HEK293 (cell line): ENCODE measurements around the gene IL11.

Experiments used
- BCL11A ChIP-seq: fragments of 450-650 bp; formaldehyde crosslinking; IDR thresholded peaks from 2 replicates; pipeline ENCODE4 v1.5.1; 2016; ENCODE audit warnings: low read depth, missing biosample characterization, missing genetic modification characterization
- BCL11B ChIP-seq: fragments of 450-650 bp; formaldehyde crosslinking; IDR thresholded peaks from 2 replicates; pipeline ENCODE4 v1.5.1; 2016; ENCODE audit warnings: low read depth, missing biosample characterization, missing genetic modification characterization
- EGR2 ChIP-seq: fragments of 450-650 bp; formaldehyde crosslinking; IDR thresholded peaks from 2 replicates; pipeline ENCODE4 v1.5.1; 2016; ENCODE audit warnings: low read depth, missing biosample characterization, missing genetic modification characterization
- KLF1 ChIP-seq: fragments of 450-650 bp; formaldehyde crosslinking; IDR thresholded peaks from 2 replicates; pipeline ENCODE4 v1.5.1; 2016; ENCODE audit warnings: missing biosample characterization, missing genetic modification characterization
- KLF8 ChIP-seq: fragments of 450-650 bp; formaldehyde crosslinking; IDR thresholded peaks from 2 replicates; pipeline ENCODE4 v1.5.1; 2016; ENCODE audit warnings: missing biosample characterization, missing genetic modification characterization
- OVOL3 ChIP-seq: fragments of 450-650 bp; formaldehyde crosslinking; IDR thresholded peaks from 2 replicates; pipeline ENCODE4 v1.5.1; 2016; ENCODE audit warnings: missing biosample characterization, missing genetic modification characterization
- REPIN1 ChIP-seq: fragments of 450-650 bp; formaldehyde crosslinking; IDR thresholded peaks from 2 replicates; pipeline ENCODE4 v1.5.1; 2017; ENCODE audit warnings: missing biosample characterization, missing genetic modification characterization, low read depth
- SP3 ChIP-seq: fragments of 450-650 bp; formaldehyde crosslinking; IDR thresholded peaks from 2 replicates; pipeline ENCODE4 v1.5.1; 2016; ENCODE audit warnings: missing biosample characterization, missing genetic modification characterization
- TCF7L2 ChIP-seq: IDR thresholded peaks from 2 replicates; pipeline ENCODE4 v1.6.1; 2011; ENCODE audit warnings: low read depth, mild to moderate bottlenecking, inconsistent platforms, low read length, moderate library complexity, borderline replicate concordance
- ZFP37 ChIP-seq: fragments of 450-650 bp; formaldehyde crosslinking; IDR thresholded peaks from 2 replicates; pipeline ENCODE4 v1.5.1; 2016; ENCODE audit warnings: missing biosample characterization, missing genetic modification characterization
- ZFP69B ChIP-seq: fragments of 450-650 bp; formaldehyde crosslinking; IDR thresholded peaks from 2 replicates; pipeline ENCODE4 v1.5.1; 2016; ENCODE audit warnings: missing biosample characterization, missing genetic modification characterization
- ZNF138 ChIP-seq: fragments of 450-650 bp; formaldehyde crosslinking; IDR thresholded peaks from 2 replicates; pipeline ENCODE4 v1.5.1; 2016; ENCODE audit warnings: missing biosample characterization, missing genetic modification characterization, borderline replicate concordance
- ZNF140 ChIP-seq: fragments of 450-650 bp; formaldehyde crosslinking; IDR thresholded peaks from 2 replicates; pipeline ENCODE4 v1.5.1; 2016; ENCODE audit warnings: missing biosample characterization, missing genetic modification characterization
- ZNF174 ChIP-seq: fragments of 450-650 bp; formaldehyde crosslinking; IDR thresholded peaks from 2 replicates; pipeline ENCODE4 v1.5.0; 2017; ENCODE audit warnings: missing biosample characterization, mild to moderate bottlenecking, missing genetic modification characterization
- ZNF274 ChIP-seq, 2 experiments: fragments of 200-500 bp in 1 of 2; fragments of 450-650 bp in 1 of 2; sonication (Bioruptor generic) in 1 of 2; formaldehyde crosslinking in 1 of 2; IDR thresholded peaks; 2 replicates each; pipeline versions ENCODE4 v1.5.1 to v1.6.1; 2014 to 2016; ENCODE audit warnings: borderline replicate concordance in 1 of 2, inconsistent platforms in 1 of 2, low read length in 1 of 2, missing biosample characterization in 1 of 2, missing genetic modification characterization in 1 of 2
- ZNF366 ChIP-seq: fragments of 450-650 bp; formaldehyde crosslinking; conservative IDR thresholded peaks from 2 replicates; pipeline ENCODE4 v1.5.1; 2016; ENCODE audit warnings: missing biosample characterization, missing genetic modification characterization
- ZNF423 ChIP-seq: fragments of 450-650 bp; formaldehyde crosslinking; IDR thresholded peaks from 2 replicates; pipeline ENCODE4 v1.5.1; 2016; ENCODE audit warnings: missing biosample characterization, missing genetic modification characterization
- ZNF473 ChIP-seq: fragments of 450-650 bp; formaldehyde crosslinking; IDR thresholded peaks from 2 replicates; pipeline ENCODE4 v1.5.1; 2017; ENCODE audit warnings: missing biosample characterization, missing genetic modification characterization
- ZNF529 ChIP-seq: fragments of 450-650 bp; formaldehyde crosslinking; IDR thresholded peaks from 2 replicates; pipeline ENCODE4 v1.5.1; 2017; ENCODE audit warnings: missing genetic modification characterization, missing biosample characterization; ENCODE audit not compliant: insufficient replicate concordance
- ZNF555 ChIP-seq: fragments of 450-650 bp; formaldehyde crosslinking; conservative IDR thresholded peaks from 2 replicates; pipeline ENCODE4 v1.5.1; 2017; ENCODE audit warnings: missing biosample characterization, mild to moderate bottlenecking, missing genetic modification characterization, inconsistent platforms
- ZNF596 ChIP-seq: fragments of 450-650 bp; IDR thresholded peaks from 2 replicates; pipeline ENCODE4 v1.5.0; 2018; ENCODE audit warnings: missing biosample characterization, mild to moderate bottlenecking, missing genetic modification characterization, moderate library complexity
- ZNF623 ChIP-seq: fragments of 450-650 bp; formaldehyde crosslinking; IDR thresholded peaks from 2 replicates; pipeline ENCODE4 v1.5.1; 2016; ENCODE audit warnings: missing biosample characterization, missing genetic modification characterization
- ZNF658 ChIP-seq: fragments of 450-650 bp; formaldehyde crosslinking; IDR thresholded peaks from 2 replicates; pipeline ENCODE4; 2016; ENCODE audit warnings: missing biosample characterization, missing genetic modification characterization
- ZNF660 ChIP-seq: fragments of 450-650 bp; IDR thresholded peaks from 2 replicates; pipeline ENCODE4 v1.5.1; 2018; ENCODE audit warnings: missing biosample characterization, mild to moderate bottlenecking, missing genetic modification characterization
- ZNF701 ChIP-seq: fragments of 450-650 bp; formaldehyde crosslinking; IDR thresholded peaks from 2 replicates; pipeline ENCODE4 v1.5.1; 2016; ENCODE audit warnings: missing biosample characterization, missing genetic modification characterization
- ZNF777 ChIP-seq: fragments of 450-650 bp; formaldehyde crosslinking; IDR thresholded peaks from 2 replicates; pipeline ENCODE4 v1.5.1; 2017; ENCODE audit warnings: missing biosample characterization, missing genetic modification characterization, borderline replicate concordance
- ZNF843 ChIP-seq: fragments of 450-650 bp; formaldehyde crosslinking; IDR thresholded peaks from 2 replicates; pipeline ENCODE4 v1.5.1; 2016; ENCODE audit warnings: missing biosample characterization, missing genetic modification characterization
- ZSCAN23 ChIP-seq: fragments of 450-650 bp; formaldehyde crosslinking; IDR thresholded peaks from 2 replicates; pipeline ENCODE4 v1.5.1; 2016; ENCODE audit warnings: missing biosample characterization, missing genetic modification characterization
- TF ChIP-seq, protein P1 (sequence below): fragments of 450-650 bp; formaldehyde crosslinking; IDR thresholded peaks from 2 replicates; pipeline ENCODE4 v1.5.1; 2016; ENCODE audit warnings: missing biosample characterization, missing genetic modification characterization
- TF ChIP-seq, protein P2 (sequence below): fragments of 450-650 bp; IDR thresholded peaks from 2 replicates; pipeline ENCODE4 v1.5.1; 2018; ENCODE audit warnings: missing biosample characterization, missing genetic modification characterization
- TF ChIP-seq, protein P3 (sequence below): fragments of 450-650 bp; formaldehyde crosslinking; IDR thresholded peaks from 2 replicates; pipeline ENCODE4 v1.5.1; 2016; ENCODE audit warnings: missing biosample characterization, missing genetic modification characterization, low read depth
- TF ChIP-seq, protein P4 (sequence below): fragments of 450-650 bp; formaldehyde crosslinking; IDR thresholded peaks from 2 replicates; pipeline ENCODE4 v1.5.1; 2016; ENCODE audit warnings: missing biosample characterization, missing genetic modification characterization
- TF ChIP-seq, protein P5 (sequence below): fragments of 450-650 bp; formaldehyde crosslinking; IDR thresholded peaks from 2 replicates; pipeline ENCODE4 v1.5.1; 2016; ENCODE audit warnings: missing biosample characterization, missing genetic modification characterization

IL11 gene

DNA sequence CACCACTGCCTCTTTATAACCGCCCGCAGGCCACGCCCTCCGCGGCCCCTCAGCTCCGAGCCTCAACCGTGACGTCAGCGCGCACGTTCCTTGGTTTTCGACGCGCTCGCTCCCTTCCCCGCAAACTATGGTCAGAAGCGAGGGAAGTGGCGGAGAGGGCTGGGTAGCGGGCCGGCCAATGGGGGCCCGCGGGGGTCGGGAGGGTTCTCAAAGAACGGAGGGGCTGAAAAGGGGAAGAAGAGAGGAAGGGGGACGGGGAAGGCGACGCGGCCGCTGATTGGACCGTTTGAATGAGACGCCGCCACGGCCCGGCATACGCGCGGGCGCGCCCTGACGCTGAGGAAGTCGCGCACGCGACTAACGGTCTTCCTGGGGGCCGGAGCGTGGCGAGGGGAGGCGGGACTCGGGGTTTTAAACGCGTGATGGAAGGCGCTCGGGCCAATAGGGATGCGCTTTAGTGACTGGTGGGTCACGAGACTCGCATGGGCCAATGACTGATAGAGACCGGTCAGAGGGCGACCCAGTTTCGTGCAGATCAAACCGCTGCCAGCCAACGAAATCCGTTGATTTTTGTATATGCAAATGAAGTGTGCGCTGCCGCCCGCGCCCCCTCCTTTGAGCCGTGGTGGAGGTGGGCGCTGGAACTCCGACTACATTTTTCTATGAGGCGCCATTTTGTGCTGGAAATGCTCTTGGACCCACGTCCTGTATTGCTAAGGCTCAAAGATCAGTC, 37.7 kb upstream of the IL11 start (continued):
- 0 out of 2 replicates have a peak, but pooled peaks have one; percentile 16 for TF ChIP-seq ZNF623 (tag by site-specific recombination)
- peak; percentile 82 for TF ChIP-seq KLF1 (tag by site-specific recombination)
- no peak for TF ChIP-seq ZNF596
- TF ChIP-seq EGR2 (tag by site-specific recombination): peak; percentile 42
- TF ChIP-seq BCL11A (tag by site-specific recombination): peak; percentile 67; the same call in 1 of the 2 replicates
- TF ChIP-seq SP3 (tag by site-specific recombination): peak; percentile 95
- TF ChIP-seq, protein P1, sequence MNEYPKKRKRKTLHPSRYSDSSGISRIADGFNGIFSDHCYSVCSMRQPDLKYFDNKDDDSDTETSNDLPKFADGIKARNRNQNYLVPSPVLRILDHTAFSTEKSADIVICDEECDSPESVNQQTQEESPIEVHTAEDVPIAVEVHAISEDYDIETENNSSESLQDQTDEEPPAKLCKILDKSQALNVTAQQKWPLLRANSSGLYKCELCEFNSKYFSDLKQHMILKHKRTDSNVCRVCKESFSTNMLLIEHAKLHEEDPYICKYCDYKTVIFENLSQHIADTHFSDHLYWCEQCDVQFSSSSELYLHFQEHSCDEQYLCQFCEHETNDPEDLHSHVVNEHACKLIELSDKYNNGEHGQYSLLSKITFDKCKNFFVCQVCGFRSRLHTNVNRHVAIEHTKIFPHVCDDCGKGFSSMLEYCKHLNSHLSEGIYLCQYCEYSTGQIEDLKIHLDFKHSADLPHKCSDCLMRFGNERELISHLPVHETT: peak; percentile 64; the same call in 1 of the 2 replicates
- no peak for TF ChIP-seq ZNF529
- TF ChIP-seq ZFP69B: peak; percentile 57; the same call in 1 of the 2 replicates
- TF ChIP-seq, protein P2, sequence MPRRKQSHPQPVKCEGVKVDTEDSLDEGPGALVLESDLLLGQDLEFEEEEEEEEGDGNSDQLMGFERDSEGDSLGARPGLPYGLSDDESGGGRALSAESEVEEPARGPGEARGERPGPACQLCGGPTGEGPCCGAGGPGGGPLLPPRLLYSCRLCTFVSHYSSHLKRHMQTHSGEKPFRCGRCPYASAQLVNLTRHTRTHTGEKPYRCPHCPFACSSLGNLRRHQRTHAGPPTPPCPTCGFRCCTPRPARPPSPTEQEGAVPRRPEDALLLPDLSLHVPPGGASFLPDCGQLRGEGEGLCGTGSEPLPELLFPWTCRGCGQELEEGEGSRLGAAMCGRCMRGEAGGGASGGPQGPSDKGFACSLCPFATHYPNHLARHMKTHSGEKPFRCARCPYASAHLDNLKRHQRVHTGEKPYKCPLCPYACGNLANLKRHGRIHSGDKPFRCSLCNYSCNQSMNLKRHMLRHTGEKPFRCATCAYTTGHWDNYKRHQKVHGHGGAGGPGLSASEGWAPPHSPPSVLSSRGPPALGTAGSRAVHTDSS (tag by site-specific recombination): 0 out of 2 replicates have a peak, but pooled peaks have one; percentile 1
- TF ChIP-seq TCF7L2: no peak
- TF ChIP-seq, protein P3, sequence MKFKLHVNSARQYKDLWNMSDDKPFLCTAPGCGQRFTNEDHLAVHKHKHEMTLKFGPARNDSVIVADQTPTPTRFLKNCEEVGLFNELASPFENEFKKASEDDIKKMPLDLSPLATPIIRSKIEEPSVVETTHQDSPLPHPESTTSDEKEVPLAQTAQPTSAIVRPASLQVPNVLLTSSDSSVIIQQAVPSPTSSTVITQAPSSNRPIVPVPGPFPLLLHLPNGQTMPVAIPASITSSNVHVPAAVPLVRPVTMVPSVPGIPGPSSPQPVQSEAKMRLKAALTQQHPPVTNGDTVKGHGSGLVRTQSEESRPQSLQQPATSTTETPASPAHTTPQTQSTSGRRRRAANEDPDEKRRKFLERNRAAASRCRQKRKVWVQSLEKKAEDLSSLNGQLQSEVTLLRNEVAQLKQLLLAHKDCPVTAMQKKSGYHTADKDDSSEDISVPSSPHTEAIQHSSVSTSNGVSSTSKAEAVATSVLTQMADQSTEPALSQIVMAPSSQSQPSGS (tag by site-specific recombination): peak; percentile 96
- peak; percentile 98 for TF ChIP-seq OVOL3
- TF ChIP-seq, protein P4, sequence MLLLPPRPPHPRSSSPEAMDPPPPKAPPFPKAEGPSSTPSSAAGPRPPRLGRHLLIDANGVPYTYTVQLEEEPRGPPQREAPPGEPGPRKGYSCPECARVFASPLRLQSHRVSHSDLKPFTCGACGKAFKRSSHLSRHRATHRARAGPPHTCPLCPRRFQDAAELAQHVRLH: peak; percentile 94
- no peak for TF ChIP-seq ZNF140 (tag by site-specific recombination)
- no peak for TF ChIP-seq ZNF174
- TF ChIP-seq ZNF366 (tag by site-specific recombination): peak; percentile 99
- TF ChIP-seq ZNF138: no peak
- no peak for TF ChIP-seq ZNF701
- peak; percentile 78 for TF ChIP-seq ZNF843
- no peak for TF ChIP-seq REPIN1 (tag by site-specific recombination)
- no peak for TF ChIP-seq ZNF473 (tag by site-specific recombination)
- TF ChIP-seq ZNF777 (tag by site-specific recombination): no peak
- no peak for TF ChIP-seq ZNF555 (tag by site-specific recombination)
- TF ChIP-seq ZNF660 (tag by site-specific recombination): peak; percentile 35; the same call in 1 of the 2 replicates
- no peak for TF ChIP-seq ZNF658 (tag by site-specific recombination)
- TF ChIP-seq ZNF274 (IDR thresholded peaks at IDR 0.05; ENCODE audit: low read length): no peak
- no peak for TF ChIP-seq ZNF274 (tag by site-specific recombination; IDR thresholded peaks at IDR 0.05; ENCODE audit: borderline replicate concordance)
- TF ChIP-seq BCL11B (tag by site-specific recombination): 0 out of 2 replicates have a peak, but pooled peaks have one; percentile 47
- no peak for TF ChIP-seq ZNF423 (tag by site-specific recombination)
- TF ChIP-seq KLF8: peak; percentile 97
- TF ChIP-seq, protein P5, sequence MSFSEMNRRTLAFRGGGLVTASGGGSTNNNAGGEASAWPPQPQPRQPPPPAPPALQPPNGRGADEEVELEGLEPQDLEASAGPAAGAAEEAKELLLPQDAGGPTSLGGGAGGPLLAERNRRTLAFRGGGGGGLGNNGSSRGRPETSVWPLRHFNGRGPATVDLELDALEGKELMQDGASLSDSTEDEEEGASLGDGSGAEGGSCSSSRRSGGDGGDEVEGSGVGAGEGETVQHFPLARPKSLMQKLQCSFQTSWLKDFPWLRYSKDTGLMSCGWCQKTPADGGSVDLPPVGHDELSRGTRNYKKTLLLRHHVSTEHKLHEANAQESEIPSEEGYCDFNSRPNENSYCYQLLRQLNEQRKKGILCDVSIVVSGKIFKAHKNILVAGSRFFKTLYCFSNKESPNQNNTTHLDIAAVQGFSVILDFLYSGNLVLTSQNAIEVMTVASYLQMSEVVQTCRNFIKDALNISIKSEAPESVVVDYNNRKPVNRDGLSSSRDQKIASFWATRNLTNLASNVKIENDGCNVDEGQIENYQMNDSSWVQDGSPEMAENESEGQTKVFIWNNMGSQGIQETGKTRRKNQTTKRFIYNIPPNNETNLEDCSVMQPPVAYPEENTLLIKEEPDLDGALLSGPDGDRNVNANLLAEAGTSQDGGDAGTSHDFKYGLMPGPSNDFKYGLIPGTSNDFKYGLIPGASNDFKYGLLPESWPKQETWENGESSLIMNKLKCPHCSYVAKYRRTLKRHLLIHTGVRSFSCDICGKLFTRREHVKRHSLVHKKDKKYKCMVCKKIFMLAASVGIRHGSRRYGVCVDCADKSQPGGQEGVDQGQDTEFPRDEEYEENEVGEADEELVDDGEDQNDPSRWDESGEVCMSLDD (tag by site-specific recombination): peak; percentile 82
- 0 out of 2 replicates have a peak, but pooled peaks have one; percentile 69 for TF ChIP-seq ZSCAN23
- TF ChIP-seq ZFP37: 0 out of 2 replicates have a peak, but pooled peaks have one; percentile 49
